HG02623 (cell line): ENCODE measurements around the gene FAM187B.
"Not testable (repeated sequence)": the region's sequence is repeated elsewhere in the genome, so short reads cannot be mapped to it uniquely, and the experiment has no call there.

Experiments
- ATAC-seq: cut with Tn5 transposase; IDR thresholded peaks from one replicate; pipeline ENCODE4 v1.9.1; 2021; ENCODE audit warnings: moderate library complexity; ENCODE audit not compliant: unreplicated experiment

FAM187B gene

DNA sequence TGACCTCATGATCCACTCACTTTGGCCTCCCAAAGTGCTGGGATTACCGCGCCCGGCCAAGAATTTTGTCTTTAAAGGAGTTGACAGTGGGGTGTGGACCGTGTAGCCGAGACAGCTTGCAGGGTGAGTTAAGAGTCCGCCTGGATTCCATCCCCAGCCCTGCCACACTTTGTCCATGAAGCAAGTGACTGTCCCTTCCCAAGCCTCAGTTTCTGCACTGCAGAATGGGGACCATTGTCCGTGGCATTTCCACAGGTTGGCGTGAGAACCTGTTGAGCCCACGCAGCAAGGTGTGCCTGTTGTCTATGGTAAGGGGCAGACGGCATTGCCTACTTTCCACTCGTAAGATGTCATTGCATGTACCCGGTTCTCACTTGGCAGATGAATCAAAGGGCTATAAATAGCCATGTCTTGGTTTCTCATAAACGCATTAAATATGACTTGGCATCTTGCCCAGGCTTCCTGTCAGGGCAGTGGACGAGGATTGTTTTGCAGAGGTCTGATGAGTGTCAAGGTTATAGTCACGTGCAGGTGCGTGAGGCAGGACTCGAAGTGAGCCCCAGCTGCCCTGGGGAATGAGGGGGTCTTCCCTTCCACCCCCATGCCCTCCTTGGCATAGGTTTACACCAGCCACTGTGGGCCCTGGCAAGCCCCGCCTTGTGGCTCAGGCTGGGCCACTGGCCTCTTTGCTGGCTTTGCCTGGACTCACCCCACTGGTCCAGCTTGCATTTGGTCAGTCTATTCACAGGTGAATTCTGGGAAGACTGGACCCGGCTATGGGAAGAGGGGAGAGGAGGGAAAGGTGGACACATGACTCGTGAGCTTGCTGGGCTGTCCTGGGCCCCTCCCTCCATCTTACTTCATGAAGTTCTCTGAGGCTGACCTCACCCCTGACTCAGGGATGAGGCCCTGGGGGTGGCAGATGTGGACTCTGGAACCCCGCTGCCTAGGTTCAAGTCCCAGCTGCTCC, 14.6 kb downstream of the FAM187B start:
- no peak for ATAC-seq

DNA sequence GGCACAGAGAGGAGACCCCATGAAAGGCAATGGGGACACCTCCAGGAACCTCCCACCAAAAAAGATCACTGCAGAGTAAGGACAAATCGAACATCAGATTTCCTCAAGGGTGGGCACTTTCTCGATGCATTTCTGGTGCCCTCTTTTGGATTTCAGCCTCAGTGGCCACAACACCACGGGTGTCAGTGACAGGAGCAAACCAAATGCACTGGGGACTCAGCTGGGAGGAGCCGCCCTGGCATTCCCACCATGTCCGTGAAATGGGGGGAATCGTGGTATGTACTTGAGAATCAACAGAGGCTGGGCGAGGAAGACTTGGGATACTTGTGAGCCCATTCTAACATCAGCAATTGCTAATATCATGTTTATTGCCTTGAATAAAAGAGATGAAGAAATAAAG, 16.3 kb downstream of the FAM187B start:
- ATAC-seq: no peak

DNA sequence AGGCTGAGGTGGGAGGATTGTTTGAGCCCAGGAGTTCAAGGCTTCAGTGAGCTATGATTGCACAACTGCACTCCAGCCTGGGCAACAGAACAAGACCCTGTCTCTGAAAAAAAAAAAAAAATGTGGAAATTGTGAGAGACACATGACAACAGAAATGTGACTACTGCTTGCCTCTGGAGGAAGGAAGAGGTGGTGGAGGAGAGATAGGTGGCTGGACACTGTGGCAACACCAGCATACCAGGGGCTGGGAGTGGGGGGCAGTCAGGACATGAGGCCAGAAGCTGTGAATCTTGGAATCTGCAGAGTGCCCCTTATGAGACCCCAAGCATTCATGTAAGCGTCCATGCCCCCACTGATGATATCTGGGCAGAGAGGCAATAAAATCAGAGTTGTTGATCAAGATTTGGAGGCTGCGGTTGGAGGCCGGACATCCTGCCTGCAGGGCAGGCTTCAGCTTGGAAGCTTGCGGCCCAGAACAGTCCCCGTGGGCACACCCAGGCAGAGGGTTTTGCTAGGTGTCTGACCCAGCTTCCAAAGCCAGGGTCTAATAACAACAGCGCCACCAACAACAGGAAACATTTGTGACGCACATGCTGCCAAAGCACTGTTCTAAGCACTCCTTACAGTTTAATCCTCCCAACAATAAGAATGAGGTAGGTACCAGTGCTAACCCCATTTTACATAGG, 16.9 kb downstream of the FAM187B start:
- ATAC-seq: no peak

DNA sequence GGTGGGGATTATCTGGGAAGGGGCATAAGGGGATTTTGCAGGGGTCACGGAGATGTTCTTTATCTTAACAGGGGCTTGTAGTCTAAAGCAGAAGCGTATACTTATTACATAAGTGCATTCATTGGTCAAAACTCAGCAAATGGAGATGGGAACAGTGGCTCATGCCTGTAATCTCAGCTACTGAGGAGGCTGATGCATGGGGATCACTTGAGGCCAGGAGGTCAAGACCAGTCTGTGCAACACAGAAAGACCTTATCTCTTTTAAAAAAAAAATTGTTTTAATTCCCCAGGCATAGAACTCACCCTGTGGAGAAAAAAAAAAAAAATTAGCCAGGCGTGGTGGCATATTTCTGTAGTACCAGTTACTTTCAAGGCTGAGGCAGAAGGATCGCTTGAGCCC, 18.9 kb downstream of the FAM187B start:
- no peak for ATAC-seq

DNA sequence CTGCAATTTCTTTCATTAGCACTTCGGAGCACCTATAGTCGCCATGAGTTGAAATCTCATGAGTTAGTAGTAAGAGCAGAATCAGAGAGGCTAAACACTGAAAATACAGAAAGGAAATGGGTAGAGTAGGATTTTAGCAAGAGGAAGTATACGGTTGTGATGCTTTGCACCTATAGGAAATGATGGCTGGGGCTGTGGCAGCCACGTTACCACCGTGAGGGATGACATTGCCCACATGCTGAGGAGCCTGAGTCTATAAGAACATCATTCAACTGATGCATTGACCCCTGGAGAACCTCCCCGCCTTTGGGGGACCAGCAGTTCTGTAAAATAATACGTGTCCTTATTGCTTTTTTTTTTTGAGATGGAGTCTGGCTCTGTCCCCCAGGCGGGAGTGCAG, 20.4 kb downstream of the FAM187B start:
- no peak for ATAC-seq

DNA sequence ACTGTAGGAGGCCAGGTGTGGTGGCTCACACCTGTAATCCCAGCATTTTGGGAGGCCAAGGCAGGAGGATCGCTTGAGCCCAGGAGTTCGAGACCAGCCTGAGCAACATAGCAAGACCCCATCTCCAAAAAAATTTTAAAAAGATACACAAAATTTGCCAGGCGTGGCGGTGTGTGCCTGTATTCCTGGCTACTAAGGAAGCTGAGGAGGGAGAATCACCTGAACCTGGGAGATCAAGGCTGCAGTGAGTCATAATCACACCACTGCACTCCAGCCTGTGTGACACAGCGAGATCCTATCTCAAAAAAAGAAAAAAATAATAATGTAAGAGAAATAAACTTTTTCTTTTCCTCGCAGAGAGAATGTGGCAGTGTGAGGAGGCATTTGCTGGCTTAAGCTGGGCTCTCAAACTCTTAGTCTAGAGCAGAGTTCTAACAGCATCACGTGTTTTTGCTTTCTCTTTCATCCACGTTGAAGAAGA, 21.1 kb downstream of the FAM187B start:
- ATAC-seq: no peak

DNA sequence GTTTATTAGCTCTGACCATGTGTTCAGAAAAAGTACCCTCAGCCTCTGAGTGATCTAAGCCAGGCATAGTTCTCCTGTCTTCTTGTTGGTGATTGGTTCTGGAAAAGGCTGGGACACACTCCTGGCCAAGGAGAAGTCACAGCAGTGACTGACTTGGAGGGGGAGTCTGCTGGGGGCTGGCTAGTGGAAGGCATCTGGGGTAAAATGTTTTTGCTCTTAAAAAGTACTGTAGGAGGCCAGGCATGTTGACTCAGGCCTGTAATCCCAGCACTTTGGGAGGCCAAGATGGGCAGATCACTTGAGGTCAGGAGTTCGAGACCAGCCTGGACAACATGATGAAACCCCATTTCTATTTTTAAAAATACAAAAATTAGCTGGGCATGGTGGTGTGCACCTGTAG, 21.7 kb downstream of the FAM187B start:
- ATAC-seq: no peak

DNA sequence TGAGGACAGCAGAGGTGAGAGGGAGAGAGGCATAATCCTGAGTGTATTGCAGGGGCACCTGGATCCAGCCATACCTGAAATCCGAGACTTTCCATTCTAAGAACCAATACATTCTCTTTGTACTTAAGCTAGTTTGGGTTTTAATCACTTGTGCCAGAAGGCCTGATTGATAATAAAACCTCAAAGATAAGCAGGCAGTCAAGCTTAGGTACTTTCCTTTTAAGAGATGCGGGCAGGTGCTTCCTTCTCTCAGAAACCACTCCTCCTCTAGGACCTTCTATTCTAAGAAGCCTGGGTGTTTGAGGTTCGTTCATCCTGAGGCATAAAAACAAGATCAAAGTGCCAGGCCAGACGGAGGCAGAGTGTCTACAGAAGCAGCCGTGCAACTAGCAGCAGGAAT, 22.2 kb downstream of the FAM187B start:
- no peak for ATAC-seq

DNA sequence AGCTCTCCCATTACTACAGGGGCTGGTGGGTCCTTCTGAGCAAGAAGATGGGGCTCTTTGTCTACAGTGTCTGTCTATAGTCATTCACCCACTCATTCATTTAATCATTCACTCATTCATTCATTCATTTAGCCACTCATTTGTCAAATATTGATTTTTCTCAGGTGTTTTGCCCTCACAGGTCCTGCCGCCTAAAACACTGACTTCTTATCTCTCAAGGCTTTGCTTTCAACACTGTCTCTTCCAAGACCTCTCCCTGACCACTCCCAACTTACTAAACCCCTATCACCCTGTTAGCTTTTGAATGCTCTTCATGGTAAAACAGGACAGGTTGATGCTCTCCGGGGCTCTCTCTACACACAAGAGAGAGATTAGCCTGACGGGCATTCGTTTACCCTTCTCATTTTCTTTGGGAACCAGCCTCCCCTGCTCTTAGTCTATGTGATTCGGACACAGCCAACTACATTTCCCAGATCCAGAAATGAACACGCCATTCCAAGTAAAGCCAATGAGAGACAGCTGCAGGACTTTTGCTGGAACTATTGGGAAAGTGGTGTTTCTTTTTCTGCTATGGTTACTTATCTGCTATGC, 22.7 kb downstream of the FAM187B start:
- no peak for ATAC-seq

DNA sequence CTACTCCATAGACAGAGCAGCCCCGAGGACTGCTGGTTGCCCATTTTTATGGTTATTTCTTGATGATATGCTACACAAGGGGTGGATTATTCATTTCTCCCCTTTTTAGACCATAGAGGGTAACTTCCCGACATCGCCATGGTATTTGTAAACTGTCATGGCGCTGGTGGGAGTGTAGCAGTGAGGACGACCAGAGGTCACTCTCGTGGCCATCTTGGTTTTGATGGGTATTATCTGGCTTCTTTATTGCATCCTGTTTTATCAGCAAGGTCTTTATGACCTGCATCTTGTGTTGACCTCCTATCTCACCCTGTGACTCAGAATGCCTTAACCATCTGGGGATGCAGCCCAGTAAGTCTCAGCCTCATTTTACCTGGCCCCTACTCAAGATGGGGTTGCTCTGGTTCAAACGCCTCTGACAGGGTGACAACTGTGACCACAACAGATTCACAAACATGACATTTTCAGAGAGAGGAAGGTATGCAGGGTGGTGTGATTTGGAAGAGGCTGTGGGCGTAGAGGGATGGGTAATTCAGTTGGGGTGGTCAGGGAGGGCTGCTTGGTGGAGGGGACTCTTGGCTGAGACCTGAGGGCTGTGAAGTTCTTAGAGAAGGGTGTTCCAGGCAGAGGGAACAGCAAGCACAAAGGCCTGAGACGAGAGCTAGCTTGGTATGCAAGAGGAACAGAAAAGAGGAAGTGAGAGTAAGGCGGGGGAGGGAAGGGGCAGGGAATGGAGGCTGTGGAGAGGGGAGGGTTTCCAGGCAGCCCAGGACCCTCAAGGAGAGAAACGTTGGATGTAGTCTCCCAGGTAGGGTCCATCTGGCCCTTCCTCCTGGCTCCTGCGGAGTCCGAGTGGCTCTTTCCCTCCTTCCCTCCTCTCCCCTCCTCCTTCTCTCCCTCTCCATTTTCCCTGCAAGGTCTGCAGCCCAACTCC, 23.5 kb downstream of the FAM187B start:
- ATAC-seq: peak; percentile 85

DNA sequence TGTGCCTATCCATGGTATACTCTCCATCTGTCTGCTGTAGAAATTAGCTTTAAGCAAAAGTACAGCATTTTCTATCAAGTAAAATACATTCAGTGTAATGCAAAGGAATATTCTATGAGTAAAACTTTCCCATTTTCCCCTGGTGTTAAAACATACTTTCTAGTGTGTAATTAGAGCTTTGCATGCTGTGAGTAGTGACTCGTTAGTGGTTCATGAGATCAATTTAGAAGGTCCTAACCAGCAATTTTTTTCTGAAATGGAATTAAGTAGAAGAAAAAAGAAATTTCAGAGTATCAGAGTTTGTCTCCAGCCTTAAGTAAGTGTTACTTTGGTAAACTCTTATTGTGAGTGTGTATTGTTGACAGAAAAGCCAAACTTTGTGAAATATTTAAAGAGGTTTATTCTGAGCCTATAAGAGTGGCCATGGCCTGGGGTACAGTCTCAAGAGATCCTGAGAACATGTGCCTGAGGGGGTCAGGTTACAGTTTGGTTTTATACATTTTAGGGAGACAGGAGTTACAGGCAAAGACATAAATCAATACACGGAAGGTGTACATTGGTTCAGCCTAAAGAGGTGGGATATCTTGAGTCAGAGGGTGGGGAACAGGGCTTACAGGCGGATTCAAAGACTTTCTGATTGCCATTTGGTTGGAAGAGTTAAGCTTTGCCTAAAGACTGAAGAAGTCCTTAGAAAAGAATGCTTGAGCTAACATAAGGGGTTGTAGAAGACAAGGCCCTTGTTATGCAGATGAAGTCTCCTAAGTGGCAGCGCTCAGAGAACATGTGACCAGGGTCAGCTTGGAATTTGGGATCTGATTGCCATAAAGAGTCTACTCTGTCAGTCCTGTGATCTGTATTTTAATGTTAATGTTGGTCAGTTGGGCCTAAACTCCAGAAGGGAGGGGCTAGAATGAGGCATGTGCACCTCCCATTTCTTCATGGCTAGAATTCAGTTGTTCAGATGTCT, 25.5 kb downstream of the FAM187B start:
- ATAC-seq: no peak

DNA sequence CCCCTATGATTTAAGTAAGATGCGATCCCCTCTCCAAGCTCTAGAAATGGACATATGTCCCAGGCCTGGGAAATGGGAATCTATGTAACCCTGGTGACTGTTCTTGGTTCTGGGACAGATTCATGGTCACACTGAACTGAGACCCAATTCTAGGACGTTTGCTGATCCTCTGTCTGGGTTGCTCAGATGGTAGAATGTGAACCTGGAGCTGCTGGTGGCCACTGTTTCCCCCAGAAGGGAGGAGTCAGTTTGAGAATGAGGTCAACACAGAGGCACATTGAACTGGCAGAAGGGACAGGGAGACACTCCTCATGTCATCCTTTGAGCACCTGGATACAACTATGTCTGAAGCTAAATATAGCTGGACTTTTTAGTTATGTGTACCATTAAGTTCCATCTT, 29.1 kb downstream of the FAM187B start:
- no peak for ATAC-seq

DNA sequence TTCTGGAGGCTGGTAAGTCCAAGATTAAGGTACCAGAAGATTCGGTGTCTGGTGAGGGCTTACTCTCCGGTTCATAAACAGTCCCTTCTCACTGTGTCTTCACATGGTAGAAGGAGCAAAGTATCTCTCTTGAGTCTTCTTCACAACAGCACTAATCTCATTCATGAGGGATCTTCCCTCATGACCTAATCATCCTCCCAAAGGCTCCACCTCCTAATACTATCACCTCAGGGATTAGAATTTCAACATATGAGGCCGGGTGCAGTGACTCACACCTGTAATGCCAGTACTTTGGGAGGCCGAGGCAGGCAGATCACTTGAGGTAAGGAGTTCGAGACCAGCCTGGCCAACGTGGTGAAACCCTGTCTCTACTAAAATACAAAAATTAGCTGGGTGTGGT, 31.7 kb downstream of the FAM187B start:
- ATAC-seq: not testable (repeated sequence)

DNA sequence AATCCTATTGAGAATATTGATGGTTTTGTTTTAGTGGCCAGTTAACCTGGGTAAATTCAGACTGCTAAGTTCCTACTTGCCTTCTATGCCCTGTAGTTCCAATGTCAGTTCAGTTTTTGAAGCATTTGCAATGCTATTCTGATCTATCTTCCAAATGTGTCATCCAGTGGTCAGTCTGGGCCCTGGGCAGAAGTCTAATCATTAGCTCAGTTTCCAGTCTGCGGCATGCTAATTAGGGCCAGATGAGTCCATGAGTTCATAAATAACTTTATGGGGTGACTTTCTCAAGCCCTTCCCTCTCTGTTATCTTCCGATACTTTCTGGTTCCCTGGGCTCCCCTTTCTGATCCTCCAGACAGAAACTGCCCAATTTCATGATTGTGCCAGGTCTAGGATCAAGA, 32.7 kb downstream of the FAM187B start:
- ATAC-seq: no peak

DNA sequence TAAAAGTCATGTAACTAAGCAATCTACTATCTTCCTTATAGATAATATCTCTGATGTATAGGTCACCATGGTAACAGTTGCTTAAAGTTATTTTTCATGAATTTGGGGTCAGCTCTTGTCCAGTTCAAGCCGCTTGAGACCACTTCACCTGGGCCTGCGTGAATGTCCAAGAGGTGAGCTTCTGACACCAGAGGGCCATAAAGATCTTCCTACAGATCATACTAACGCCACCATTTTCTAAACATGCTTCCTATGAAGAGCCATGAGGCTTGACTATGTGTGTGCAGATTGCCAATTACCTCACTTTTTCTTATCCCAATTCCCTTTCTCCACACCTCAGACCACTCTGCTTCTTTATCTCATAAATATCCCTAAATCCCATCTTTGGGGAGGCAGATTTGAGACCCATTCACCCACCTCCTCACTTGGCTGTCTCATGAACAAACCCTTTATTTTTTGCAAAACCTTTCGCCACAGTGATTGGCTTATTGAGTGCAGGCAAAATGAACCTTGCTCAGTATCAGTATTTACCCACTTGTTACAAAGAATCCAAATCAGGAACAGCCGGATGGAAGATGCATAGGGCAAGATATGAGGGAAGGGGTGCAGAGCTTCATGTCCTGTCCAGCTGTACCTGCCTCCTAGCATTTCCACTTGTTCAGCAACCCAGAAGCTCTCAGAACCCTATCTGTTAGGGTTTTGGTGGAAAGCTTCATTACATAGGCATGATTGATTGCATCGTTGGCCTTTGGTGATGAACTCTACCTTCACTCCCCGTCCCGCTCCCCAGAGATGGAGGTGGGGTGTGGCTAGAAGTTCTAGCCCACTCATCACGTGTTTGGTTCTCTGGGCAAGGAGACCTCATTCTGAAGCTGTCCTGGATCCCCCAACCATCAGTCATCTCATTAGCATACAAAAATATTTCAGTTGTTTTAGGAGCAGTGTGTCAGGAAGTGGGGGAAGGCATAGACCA, 34.2 kb downstream of the FAM187B start:
- no peak for ATAC-seq

DNA sequence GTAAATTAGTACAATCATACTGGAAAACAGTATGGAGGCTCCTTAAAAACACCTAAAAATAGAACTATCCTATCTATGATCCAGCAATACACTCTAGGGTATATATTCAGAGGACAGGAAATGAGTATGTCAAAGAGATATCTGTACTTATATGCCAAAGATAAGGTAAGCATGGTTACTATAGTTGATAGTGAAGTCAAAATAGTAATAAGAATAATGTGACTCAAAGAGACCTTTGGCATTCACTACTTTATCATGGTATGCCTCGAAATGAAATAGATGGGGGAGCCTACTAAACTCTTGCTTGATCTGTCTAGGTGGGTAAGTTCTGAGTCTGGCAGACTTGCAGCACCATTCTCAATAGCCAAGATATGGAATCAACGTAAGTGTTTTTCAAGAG, 43.7 kb downstream of the FAM187B start:
- no peak for ATAC-seq

DNA sequence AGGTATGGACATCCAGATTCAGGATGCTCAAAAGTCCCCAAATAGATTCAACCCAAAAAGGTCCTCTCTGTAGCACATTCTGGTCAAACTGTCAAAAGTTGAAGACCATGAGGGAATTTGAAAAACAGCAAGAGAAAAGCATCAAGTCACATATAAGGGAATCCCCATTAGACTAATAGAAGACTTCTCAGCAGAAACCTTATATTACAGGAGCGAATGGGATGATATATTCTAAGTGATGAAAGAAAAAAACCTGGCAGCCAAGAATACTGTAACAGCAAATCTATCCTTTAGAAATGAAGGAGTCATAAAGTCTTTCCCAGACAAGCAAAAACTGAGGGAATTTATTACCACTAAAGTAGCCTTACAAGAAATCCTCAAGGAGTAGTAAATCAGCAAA, 44.3 kb downstream of the FAM187B start:
- ATAC-seq: no peak

DNA sequence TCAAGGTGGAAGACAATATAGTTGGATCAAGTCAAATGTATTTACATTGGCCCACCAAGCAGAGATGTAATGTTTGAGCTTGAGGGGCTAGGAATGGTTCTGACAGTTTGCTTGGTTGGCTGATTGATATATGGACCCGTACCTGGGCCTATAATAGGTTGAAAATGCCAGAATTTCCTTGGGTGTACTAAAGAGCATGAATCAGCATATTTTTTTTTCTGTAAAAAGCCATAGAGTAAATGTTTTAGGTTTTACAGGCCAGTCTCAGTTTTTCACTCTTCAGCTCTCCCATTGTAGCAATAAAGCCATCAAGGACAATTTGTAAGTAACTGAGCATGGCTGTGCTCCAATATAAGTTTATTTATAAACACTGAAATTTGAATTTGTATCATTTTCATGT, 47.2 kb downstream of the FAM187B start:
- no peak for ATAC-seq
